ENCODE results near the gene RGN.
"Not testable (repeated sequence)": the region's sequence is repeated elsewhere in the genome, so short reads cannot be mapped to it uniquely, and the experiment has no call there.

GRCh38 chrX:47135650-47136049 lies 57.4 kb downstream of the RGN start:
- not testable (repeated sequence) for TF ChIP-seq POLR2AphosphoS5, POLR2A (IDR thresholded peaks at IDR 0.05; ENCODE audit: low read depth, low read length)

Data from GM12892 (cell line).